ENCODE results near the gene SMAGP.
"Not testable (repeated sequence)": the region's sequence is repeated elsewhere in the genome, so short reads cannot be mapped to it uniquely, and the experiment has no call there.

Gene SMAGP

GRCh38 chr12:51263341-51263740 lies 6.9 kb downstream of the SMAGP start:
- DNase-seq, result no peak

GRCh38 chr12:51262758-51263177 lies 7.4 kb downstream of the SMAGP start:
- no peak for DNase-seq

- DNase-seq, result not testable (repeated sequence)
These were observed 10.6 kb downstream of the SMAGP start for GRCh38 chr12:51259600-51259999.

GRCh38 chr12:51254536-51254935 lies 15.7 kb downstream of the SMAGP start:
- no peak for DNase-seq

- no peak for DNase-seq
These were observed 16.9 kb downstream of the SMAGP start for GRCh38 chr12:51253276-51253675.

- DNase-seq, result no peak
These were observed 22.6 kb downstream of the SMAGP start for GRCh38 chr12:51247523-51248206.

- DNase-seq, result no peak
These were observed 23.9 kb downstream of the SMAGP start for GRCh38 chr12:51246254-51246853.

GRCh38 chr12:51245476-51246253 lies 24.6 kb downstream of the SMAGP start:
- no peak for DNase-seq

- DNase-seq, result no peak
These were observed 25.9 kb downstream of the SMAGP start for GRCh38 chr12:51244269-51244668.

- no peak for DNase-seq
These were observed 27.3 kb downstream of the SMAGP start for GRCh38 chr12:51242876-51243275.

GRCh38 chr12:51242120-51242519 lies 28.1 kb downstream of the SMAGP start:
- no peak for DNase-seq

GRCh38 chr12:51240971-51241370 lies 29.2 kb downstream of the SMAGP start:
- no peak for DNase-seq

GRCh38 chr12:51238510-51239334 lies 31.5 kb downstream of the SMAGP start, which contains the start of gene DAZAP2:
DAZAP2 (plus strand) TSS chr12:51238826; CDS start chr12:51238908, 82 bp downstream.
- peak; percentile 76 to 92 (median 85) for DNase-seq

- DNase-seq, result no peak
These were observed 32.1 kb downstream of the SMAGP start for GRCh38 chr12:51238037-51238509.

- DNase-seq, result no peak
These were observed 35.7 kb downstream of the SMAGP start for GRCh38 chr12:51234530-51234929.

GRCh38 chr12:51232642-51233041 lies 37.6 kb downstream of the SMAGP start:
- no peak for DNase-seq

GRCh38 chr12:51229116-51229809 lies 41.0 kb downstream of the SMAGP start:
- no peak for DNase-seq

- DNase-seq, result no peak
These were observed 42.3 kb downstream of the SMAGP start for GRCh38 chr12:51227962-51228361.

- not testable (repeated sequence) for DNase-seq
These were observed 43.1 kb downstream of the SMAGP start for GRCh38 chr12:51227112-51227511.

- DNase-seq, result no peak
These were observed 44.4 kb downstream of the SMAGP start for GRCh38 chr12:51225771-51226170.

GRCh38 chr12:51225234-51225633 lies 45.0 kb downstream of the SMAGP start:
- no peak for DNase-seq

GRCh38 chr12:51224625-51225024 lies 45.6 kb downstream of the SMAGP start:
- no peak for DNase-seq
